NCI-H2196 (cell line): ENCODE data around the gene PNKD.
"Not testable (repeated sequence)": the region's sequence is repeated elsewhere in the genome, so short reads cannot be mapped to it uniquely, and the experiment has no call there.

Experiments used
- DNase-seq: peaks from one replicate; lab custom pipeline; 2025; ENCODE audit not compliant: unreplicated experiment; lab: John Stamatoyannopoulos, UW

PNKD gene

DNA sequence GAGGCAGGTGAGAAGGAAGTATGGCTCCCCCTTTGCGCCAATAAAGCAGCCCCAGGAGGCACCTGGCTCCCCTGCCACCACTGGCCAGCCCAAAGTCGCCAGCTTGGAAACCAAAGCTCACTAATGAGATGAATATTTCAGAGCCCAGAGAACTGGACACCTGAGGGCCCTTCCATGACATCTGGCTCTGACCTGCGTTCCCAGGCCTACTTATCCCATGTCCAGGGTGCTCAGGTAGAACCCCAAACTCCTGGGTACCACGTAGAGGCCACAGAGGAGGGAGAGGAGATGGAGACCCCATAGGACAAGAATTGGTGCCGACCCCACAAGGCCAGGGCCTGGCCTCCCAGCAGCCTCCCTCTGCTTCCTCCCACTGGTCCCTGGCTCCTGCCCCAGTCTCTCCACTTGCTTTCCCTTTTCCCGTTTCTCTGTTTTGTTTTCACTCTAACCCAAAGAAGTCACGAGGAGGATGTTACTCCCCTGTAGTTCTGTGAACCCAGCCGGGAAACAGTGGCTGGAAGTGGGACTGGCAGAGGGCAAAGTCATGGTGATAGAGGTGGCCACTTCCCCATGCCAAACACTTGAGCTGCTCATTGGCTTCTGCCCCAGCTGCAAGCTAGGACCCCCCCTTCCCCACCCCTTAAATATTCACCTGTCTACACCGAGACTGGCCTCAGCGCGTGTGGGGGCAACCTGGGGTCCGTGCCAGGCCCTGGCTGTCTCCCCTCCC is 21.2 kb downstream of the PNKD start:
- no peak for DNase-seq

DNA sequence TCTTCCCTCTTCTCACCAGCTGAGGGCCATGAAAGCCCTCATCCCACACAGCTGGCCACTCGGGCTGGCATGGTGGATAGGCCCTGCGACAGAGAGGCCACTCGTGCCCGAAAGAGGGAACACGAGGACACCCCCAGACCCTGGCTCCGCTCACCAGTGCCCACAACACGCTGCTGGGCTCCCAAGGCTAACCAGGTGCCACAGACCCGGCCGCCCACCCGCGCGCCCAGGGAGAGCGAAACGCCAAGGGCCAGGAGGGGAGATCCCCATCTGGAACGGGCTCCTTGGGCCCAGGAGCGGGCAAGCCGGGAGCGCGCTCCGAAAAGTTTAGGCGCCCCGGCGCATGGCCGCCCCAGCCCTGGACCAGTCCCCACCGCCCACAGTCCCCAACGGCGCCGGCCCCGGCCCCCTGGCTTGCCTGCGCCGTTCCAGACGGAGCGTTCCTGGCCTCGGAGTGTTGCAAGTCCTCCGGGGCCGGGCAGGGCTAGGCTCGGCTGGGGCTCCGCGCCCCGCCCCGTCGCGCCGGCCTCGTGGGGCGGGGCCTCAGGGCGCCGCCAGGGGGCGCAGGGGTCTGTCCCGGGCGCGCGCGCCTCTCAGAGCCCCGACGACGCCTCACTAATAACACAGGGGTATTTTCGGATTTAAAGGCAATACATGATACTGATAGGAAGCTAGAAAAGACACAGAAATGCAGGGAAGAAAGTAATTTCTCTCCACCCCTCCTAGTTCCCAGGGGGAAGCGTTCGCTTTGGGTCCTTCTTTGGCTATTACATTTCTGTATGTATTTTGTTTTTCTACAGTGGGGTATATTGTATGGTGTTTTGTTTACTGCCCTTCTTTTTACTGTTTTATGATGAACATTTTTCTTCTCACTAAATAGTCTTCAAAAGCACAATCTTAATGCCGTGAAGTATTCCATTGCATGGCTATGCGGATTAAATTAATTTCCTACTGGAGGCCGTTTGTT is 22.0 kb downstream of the PNKD start, which contains the start of gene TMBIM1:
TMBIM1 (minus strand) TSS at position 456 of the 967 bp plus-strand sequence. CDS start 10,362 bp downstream, outside the sequence.
- DNase-seq, result no peak

DNA sequence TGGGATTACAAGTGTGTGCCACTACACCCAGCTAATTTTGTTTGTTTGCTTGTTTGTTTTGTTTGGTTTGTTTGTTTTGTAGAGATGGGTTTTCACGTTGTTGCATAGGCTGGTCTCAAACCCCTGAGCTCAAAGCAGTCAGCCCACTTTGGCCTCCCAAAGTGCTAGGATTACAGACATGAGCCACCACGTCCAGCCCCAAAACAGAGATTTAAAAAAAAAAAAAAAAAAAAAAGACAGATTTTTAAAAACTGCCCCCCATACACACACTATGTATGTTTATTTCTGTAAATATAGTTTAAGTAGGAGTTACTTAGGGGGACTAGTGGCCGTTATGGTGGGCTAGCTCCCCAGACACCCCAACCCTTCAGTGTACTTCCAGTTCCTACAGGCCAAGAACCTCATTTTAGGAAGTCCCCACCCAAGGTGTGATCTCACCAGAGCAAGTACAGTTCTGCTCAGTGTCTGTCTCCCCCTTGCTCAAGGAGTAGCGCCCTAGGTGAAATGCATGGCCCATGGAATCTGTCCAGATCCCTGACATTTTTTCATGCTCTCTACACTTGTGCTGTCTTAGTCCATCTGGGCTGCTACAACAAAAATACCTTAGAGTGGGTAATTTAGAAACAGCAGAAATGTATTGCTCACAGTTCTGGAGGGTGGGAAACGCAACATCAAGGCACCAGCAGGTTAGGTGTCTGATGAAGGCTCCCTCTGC is 23.6 kb downstream of the PNKD start:
- DNase-seq, result no peak

DNA sequence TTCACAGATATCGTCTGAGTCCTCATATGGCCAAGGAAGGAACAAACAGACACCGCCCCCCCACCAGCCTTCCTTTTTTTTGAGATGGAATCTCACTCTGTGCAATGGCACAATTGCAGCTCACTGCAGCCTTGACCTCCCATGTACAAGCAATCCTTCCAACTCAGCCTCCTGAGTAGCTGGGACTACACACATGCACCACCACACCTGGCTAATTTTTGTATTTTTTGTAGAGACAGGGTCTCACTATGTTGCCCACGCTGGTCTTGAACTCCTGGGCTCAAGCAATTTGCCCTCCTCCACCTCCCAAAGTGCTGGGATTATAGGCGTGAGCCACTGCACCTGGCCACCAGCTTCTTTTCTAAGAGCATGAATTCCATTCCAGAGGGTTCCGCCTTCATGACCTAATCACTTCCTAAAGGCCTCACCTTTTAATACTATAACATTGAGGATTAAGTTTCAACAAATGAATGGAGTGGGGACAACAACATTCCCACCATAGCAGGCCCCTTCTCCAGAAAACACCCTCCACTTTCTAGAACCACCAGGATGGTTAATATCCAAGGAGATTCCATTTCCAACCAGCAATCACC is 24.2 kb downstream of the PNKD start:
- no peak for DNase-seq

DNA sequence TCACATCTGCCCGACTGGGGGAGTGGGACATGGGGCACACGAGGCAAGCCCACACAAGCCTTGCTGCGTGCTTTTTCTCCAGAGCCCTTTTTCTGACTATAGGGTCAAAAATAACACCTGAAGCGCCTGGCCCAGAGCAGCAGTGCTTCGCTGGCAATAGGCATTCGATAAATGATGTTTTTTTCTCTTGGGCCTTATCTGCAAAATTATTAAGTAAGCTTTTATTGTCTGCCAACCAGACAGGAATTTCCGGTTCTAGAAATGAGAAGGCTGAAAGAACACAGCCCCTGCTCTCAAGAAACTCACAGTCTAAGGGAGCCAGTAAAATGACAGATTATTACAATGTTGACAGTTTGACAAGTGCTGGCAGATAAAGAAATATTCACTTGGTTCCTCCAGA is 24.7 kb downstream of the PNKD start:
- DNase-seq, result no peak

DNA sequence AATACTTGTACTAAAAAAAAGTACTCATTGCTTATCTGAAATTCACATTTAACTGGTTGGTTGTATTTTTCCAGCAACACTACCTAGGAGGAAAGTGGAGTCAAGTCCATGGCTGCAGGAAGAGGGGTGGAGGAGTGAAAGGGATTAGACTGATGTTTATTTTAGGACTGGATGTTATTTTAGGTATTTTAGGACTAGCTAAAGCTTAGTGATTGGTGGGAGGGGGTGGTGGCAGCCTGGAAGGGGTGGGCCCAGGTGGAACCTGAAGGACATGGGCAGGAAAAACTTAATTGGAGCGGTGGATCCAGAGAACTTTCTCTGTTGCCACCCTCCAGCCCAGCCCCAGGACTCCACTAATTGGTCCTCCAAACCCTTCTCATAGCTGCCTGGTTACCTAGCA is 25.9 kb downstream of the PNKD start:
- no peak for DNase-seq

DNA sequence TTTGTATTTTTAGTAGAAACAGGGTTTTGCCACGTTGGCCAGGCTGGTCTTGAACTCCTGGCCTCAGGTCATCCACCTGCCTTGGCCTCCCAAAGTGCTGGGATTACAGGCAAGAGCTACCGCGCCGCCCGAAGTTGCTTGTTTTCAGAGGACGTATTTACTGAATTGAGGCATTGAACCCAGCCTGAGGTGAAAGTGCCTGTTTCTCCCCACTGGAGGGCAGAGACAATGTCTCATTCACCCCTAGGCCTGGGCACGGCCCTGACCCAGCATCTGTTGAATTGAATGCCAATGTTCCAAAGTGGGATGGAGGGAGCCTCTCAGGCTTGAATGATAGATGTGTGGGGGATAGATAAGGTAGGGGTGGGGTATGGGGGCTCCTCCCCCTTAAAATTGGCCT is 26.5 kb downstream of the PNKD start:
- no peak for DNase-seq

DNA sequence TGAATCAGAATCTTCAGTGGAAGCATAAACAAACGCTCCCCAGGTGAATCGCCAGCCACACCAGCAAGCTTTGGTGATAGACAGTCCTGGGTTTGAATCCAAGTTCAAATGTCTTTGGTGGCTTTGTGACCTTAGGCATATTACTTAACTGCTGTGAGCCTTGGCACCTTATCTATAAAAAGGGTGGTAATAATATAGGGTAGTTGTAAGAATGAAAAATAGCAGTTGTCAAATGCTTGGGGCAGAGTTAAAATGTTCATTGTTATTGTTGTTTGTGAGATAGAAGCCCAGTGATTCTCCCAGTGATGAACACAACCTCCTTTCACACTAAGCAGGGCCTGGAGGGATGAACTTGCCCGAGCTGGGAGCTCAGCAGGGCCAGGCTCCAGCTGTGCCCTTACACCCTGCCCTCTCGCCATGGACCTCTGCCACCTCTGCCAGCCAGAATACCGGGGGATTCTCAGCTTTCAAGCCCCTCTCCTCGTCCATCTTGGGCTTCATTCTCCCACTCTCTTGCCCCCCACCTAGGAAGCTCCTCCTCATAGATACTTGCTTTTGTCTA is 28.1 kb downstream of the PNKD start:
- no peak for DNase-seq

DNA sequence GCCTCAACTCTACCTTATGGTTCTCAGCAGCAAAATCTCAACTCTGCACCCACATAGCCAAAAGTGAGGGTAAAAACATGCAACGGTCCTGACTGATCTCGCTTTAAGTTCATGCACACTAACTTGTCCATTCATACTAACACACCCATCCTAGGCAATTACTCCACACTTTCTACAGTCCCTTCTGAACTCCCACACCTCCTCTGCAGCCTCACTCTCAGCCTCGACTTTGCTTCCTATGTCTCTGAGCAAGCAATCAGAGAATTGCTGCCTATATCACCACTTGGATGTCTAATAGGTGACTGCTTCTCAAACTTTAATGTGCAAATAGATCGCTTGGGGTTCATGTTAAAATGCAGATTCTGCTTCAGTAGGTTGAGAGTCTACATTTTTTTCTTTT is 29.8 kb downstream of the PNKD start:
- DNase-seq, result no peak

DNA sequence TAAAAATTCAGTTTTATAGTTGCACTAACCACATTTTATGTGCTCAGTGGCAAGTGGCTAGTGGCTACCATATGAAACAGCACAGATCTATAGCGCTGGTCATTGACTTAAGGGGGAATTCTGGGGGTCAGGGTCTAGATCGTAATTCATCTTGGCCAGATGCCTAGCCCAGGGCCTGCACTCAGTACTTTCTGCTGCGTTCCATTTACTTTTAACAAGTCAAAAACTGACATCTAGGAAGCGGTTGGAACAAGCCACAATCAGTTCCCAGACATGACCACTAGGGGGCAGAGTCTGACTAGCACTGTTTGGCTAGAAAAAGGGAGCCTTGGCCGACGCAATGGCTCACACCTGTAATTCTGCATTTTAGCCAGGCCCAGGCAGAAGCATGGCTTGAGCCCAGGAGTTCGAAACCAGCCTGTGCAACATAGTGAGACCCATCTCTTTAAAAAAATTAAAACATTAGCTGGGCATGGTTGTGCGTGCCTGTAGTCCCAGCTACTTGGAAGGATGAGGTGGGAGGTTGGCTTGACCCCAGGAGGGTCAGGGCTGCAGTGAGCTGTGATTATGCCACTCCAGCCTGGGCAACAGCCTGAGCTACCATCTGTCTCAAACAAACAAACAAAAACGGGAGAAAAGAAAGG is 31.0 kb downstream of the PNKD start:
- peak; percentile 88 for DNase-seq

DNA sequence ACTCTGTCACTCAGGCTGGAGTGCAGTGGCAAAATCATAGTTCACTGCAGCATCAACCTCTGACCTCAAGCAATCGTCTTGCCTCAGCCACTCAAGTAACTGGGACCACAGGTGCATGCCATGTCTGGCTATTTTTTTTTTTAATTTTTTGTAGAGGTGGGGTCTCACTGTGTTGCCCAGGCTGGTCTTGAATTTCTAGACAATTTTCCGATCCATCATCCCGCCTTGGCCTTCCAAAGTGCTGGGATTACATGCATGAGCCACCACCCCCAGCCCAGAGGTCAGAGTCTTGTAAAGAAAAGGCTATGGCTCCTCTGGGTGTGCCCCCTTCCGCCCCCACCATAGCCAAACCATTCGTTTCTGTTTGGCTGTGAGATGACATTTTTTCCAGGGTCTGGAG is 35.1 kb downstream of the PNKD start:
- no peak for DNase-seq

DNA sequence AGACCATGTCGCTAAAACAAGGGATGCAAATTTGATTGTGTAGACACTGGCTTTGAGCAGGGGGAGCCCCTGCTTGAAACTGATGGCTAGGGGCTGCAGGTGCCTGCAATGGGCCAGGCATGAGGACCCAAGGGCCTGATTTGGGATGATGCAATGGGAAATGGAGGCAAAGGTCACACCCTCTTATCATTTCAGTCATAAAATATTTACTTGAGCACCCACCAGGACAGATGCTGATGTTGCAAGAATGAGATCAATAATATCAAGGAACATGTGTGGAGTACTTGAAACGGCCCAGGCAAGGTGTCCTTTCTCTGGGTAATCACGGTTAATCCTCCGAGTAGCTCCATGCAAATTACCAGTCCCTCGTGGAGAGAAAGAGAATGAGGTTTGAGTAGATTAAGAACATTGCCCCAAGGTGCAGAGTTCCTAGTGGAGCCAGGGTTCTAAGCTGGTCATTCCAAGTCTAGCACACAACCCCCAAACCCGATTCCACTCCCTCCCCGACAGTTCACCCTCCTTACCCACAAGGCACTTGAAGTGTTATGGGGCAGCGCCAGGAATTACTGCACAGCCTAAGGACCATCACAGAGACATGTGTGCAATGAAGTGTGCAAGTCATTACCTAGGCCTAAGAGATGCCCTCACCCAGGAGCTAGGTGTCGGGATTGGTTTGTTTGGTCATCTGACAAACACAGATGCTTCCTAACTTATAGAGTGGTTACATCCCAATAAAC is 36.0 kb downstream of the PNKD start:
- DNase-seq, result no peak

DNA sequence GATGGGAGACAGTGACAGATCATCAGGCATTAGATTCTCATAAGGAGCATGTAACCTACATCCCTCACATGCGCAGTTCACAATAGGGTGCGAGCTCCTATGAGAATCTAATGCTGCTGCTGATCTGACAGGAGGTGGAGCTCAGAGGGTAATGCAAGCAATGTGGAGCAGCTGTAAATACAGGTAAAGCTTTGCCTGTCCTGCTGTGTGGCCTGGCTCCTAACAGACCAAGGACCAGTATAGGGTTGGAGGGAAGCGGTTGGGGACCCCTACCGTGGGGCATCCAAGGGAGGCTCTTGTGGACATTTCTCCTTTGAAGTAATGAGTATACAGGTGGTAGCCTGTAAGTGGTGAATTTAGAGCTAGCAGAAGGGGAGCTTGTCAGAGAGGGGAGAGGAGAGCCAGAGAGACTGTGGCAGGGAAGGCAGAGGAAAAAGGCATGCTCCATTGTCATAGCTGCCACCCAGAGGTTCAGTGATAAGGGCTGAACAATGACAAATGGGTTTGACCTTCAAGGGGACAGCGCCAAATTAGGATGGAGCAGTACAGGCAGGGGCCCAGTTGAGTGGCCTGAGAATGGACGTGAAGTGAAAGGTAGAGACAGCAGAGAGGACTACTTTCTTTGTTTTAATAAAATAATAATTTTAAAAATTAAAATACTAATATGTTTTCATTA is 37.2 kb downstream of the PNKD start:
- no peak for DNase-seq

DNA sequence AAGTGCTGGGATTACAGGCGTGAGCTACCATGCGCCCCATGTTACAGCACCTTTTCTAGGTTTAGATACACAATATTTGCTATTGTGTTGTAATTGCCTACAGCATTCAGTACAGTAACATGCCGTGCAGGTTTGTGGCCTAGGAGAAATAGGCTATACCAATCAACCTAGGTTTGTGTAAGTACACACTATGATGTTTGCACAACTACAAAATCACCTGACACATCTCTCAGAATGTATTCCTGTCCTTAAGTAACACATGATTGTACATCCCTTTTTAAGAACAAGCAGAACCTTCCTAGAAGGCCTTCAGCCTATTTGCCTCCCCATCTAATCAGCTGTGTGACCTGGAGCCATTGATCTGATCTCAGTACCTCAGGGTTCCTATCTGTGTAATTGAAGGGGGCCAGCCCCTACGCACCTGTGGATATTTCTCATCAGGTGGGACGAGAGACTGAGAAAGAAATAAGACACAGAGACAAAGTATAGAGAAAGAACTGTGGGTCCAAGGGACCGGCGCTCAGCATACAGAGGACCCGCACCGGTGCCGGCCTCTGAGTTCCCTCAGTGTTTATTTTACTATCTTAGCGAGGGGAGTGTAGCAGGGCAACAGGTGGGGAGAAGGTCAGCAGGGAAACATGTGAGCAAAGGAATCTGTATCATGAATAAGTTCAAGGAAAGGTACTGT is 40.7 kb downstream of the PNKD start:
- DNase-seq, result no peak

DNA sequence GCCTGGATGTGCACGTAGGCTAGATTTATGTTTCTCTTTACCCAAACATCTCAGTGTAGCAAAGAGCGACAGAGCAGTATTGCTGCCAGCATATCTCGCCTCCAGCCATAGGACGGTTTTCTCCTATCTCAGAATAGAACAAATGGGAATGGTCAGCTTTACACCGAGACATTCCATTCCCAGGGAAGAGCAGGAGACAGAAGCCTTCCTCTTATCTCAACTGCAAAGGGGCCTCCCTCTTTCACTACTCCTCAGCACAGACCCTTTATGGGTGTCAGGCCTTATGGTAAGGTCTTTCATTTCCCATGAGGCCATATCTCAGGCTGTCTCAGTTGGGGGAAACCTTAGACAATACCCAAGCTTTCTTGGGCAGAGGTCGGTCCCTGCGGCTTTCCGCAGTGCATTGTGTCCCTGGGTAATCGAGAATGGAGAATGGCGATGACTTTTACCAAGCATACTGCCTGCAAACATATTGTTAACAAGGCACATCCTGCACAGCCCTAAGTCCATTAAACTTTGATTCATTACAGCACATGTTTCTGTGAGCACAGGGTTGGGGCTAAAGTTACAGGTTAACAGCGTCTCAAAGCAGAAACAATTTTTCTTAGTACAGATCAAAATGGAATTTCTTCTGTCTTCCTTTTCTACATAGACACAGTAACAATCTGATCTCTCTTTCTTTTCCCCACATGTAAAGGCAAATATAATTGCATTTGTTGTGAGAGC is 41.4 kb downstream of the PNKD start:
- DNase-seq, result not testable (repeated sequence)

DNA sequence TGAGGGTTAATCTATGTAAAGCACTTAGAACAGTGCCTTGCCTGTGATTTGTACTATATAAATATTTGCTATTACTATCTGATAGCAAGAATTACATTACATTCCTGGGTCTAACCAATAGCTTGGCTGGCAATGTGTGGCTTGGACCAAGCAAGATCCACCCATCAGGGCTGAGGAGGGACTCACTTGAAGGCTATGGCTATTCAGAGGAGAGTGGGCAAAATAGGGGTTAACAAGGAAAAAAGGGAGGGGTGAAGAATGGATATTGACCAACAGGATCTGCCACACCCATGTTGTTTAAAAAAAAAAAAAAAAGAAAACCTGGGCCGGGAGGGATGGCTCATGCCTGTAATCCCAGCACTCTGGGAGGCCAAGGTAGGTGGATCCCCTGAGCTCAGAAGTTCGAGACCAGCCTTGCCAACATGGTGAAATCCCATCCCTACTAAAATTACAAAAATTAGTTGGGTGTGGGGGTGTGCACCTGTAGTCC is 42.0 kb downstream of the PNKD start:
- no peak for DNase-seq

DNA sequence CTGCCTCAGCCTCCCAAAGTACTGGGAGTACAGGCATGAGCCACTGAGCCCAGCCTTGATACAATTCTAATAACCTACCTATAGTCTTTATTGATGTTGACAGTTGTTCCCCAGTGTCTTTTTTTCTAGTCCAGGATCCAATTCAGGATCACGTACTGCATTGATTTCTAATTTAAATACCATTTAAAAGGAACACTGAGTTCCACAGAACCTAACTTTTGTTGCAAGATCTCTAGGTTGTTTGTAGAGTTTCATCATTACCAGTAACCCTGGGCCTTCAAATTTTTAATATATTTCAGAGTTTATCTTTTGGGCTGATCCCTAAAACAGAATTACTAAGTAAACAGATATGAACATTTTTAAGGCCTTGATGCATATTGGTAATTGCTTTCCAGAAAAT is 43.0 kb downstream of the PNKD start:
- DNase-seq, result no peak

DNA sequence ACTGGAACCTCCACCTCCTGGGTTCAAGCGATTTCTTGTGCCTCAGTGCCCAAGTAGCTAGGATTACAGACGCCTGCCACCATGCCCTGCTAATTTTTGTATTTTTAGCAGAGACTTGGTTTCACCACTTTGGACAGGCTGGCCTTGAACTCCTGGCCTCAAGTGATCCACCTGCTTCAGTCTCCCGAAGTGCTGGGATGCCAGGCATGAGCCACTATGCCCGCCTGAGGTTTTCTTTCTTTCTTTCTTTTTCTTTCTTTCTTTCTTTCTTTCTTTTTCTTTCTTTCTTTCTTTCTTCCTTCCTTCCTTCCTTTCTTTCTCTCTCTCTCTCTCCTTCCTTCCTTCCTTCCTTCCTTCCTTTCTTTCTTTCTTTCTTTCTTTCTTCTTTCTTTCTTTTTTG is 44.4 kb downstream of the PNKD start:
- DNase-seq, result not testable (repeated sequence)
